Tibial nerve (tissue), 4 donors: ENCODE data around the gene STAC. TPM values are rescaled to one million over a fixed set of nuclear protein-coding genes. Genes with fewer than 3 reads are reported as not detected.

ENCODE experiments used
- DNase-seq, 2 donors: peaks; one replicate each; pipeline ENCODE4 v3.0.0-alpha.2; 2019; ENCODE audit warnings: low spot score in 2 of 2
- H3K27ac ChIP-seq, 4 donors: fragments of 200-600 bp; sonication (generic) in 3 of 4; one replicate each; pipeline ENCODE4 v1.5.1; 2017 to 2019; ENCODE audit warnings: mild to moderate bottlenecking in 1 of 4
- H3K27me3 ChIP-seq, 2 donors: fragments of 200-600 bp; sonication (generic) in 1 of 2; one replicate each; pipeline versions ENCODE4 v1.5.1 to v1.6.0; 2017 to 2019
- H3K36me3 ChIP-seq, 3 donors: fragments of 200-600 bp; sonication (generic); one replicate each; pipeline ENCODE4 v1.5.1; 2018 to 2019
- H3K4me1 ChIP-seq, 4 donors: fragments of 200-600 bp; sonication (generic) in 3 of 4; one replicate each; pipeline ENCODE4 v1.5.1; 2017 to 2019
- H3K4me3 ChIP-seq, 4 donors: fragments of 200-600 bp; sonication (generic) in 3 of 4; one replicate each; pipeline ENCODE4 v1.5.1; 2017 to 2019; ENCODE audit warnings: mild to moderate bottlenecking in 1 of 4, moderate library complexity in 1 of 4
- H3K9me3 ChIP-seq, 4 donors: fragments of 200-600 bp; sonication (generic) in 3 of 4; one replicate each; pipeline ENCODE4 v1.5.1; 2017 to 2019
- CTCF ChIP-seq, 5 experiments: fragments of 200-600 bp in 3 of 5; fragments of 450-650 bp in 2 of 5; sonication (generic) in 3 of 5; IDR thresholded peaks; one replicate each; pipeline ENCODE4 v1.5.1; 2016 to 2019; ENCODE audit warnings: antibody characterized with exemption in 5 of 5, mild to moderate bottlenecking in 3 of 5, moderate library complexity in 2 of 5
- EP300 ChIP-seq, 2 donors: sonication (generic); formaldehyde crosslinking; IDR thresholded peaks; one replicate each; pipeline ENCODE4 v1.6.1; 2017; ENCODE audit warnings: antibody characterized with exemption in 2 of 2, mild to moderate bottlenecking in 1 of 2
- POLR2A ChIP-seq, 2 donors: fragments of 450-650 bp; IDR thresholded peaks; one replicate each; pipeline ENCODE4 v1.6.1; 2017; ENCODE audit warnings: antibody characterized with exemption in 2 of 2, mild to moderate bottlenecking in 2 of 2, moderate library complexity in 2 of 2
- WGBS, 2 donors: methylation state at CpG; one replicate each; pipeline ENCODE4 v1.1.5; 2018; 5-methylcytosine and 5-hydroxymethylcytosine counted together
- total RNA-seq, 4 donors: library from RNA; depleted of rRNA; stranded (reverse); fragments of >200 nt; gene quantifications; one replicate each; pipeline ENCODE4 v1.1.0, GENCODE V29; 2016

The STAC gene
- total RNA-seq, 4 donors from 2014 or later = 2.4 to 4.2 (median 3.7) TPM

DNA sequence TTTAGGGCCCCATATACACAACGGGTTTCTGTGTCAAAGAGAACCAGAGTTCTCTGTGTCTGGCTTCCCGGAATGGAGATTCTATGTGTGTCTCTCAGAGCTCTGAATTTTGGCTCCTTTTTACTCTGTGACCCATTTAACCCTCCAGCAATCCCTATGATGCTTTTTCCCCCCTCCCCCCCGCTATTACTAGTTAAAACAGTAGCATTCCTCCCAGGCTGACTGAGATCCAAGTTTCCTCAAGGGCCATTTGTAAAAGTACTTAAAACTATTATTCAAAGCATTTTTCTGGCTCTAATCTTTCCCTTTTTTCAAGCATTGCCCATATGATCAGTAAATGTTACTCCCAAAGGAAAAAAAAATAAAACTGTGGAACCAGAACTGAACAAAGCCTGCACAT lies 6.6 kb upstream of the STAC start:
- H3K36me3 ChIP-seq = no peaks in the 10 kb centered on the region
- H3K4me1 ChIP-seq = no peaks in the 10 kb centered on the region
- no peak for DNase-seq
- WGBS, 2 donors = 43 to 45% methylated on average over 3 of the region's 3 CpGs
- no peak overlapping the region for H3K4me3 ChIP-seq
- H3K27me3 ChIP-seq = no peaks in the 10 kb centered on the region
- H3K9me3 ChIP-seq = no peaks in the 10 kb centered on the region
- no peak overlapping the region for H3K27ac ChIP-seq
- TF ChIP-seq CTCF (IDR thresholded peaks at IDR 0.05) (no peak), POLR2A (IDR thresholded peaks at IDR 0.05) (no peak), EP300 (IDR thresholded peaks at IDR 0.05) (no peak)

DNA sequence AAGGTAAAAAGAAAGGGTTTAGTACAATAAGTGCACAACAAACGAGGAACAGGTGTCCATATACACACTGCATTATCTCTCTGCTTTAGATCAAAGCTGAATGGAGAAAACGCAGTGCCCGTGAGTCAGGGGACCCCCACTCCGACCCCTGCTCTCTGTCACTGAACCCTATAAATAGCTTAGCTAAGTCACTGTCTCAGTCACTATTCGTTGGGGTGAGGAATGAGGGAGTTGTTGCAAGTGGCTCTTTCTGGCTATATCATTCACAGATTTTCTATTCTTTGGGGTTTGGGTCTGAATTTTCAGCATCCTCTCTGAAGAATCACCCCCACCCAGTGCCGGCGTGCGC lies 458 bp upstream of the STAC start:
- H3K9me3 ChIP-seq = no peaks in the 10 kb centered on the region
- TF ChIP-seq POLR2A (IDR thresholded peaks at IDR 0.05) = no peak
- no peak for TF ChIP-seq CTCF (IDR thresholded peaks at IDR 0.05)
- TF ChIP-seq EP300 (IDR thresholded peaks at IDR 0.05) = no peak
- DNase-seq = no peak
- H3K4me3 ChIP-seq = peak overlapping the region in 3 of 4 donors; percentile 30 to 59 (median 39)
- peaks cover 0 to 10% of the 10 kb centered on the region in 2 donors for H3K27me3 ChIP-seq
- H3K4me1 ChIP-seq = peaks cover 0 to 15% (median 0%) of the 10 kb centered on the region in 4 donors
- H3K27ac ChIP-seq = no peak overlapping the region
- no peaks in the 10 kb centered on the region for H3K36me3 ChIP-seq
- WGBS, 2 donors = 14 to 21% methylated on average over 8 of the region's 8 CpGs

DNA sequence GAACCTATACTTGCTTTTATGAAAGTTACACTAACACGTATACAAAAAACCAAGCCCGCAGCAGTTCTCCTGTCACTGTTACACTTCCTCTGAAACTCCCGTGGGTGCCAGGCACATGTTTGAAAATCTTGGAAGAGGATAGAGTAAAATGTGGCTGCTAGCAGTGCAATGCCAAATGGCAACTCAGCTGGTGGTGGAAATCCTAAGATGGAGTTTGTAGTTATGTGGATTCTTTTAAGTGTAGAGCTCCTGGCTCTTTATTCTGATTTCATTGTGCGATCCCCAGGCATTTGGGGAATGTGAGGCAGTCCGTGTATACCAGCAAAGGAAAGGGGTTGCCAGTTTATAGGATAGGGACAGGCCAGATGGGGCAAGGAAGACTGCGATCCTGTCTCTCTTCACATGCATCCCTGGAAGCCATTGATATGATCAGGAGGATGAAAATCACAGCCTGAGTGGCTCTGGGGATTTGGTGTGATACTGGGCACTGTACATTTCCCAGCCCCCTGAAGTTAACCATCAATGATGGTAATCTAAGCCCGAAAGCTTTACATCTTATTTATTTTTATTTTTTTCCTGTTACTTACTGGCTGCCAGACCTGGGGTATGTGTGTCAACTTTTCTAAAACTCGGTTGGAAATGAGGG lies 1.1 kb downstream of the STAC start:
- Histone ChIP-seq H3K36me3 (no peaks in the 10 kb centered on the region), H3K4me1 (peaks cover 0 to 15% (median 0%) of the 10 kb centered on the region in 4 donors), H3K27me3 (peaks cover 0 to 10% of the 10 kb centered on the region in 2 donors), H3K27ac (no peak overlapping the region), H3K9me3 (no peaks in the 10 kb centered on the region), H3K4me3 (peak overlapping the region in 2 of 4 donors; percentile 20 to 59)
- no peak for DNase-seq
- TF ChIP-seq POLR2A (IDR thresholded peaks at IDR 0.05) = no peak
- TF ChIP-seq CTCF (IDR thresholded peaks at IDR 0.05) = no peak
- no peak for TF ChIP-seq EP300 (IDR thresholded peaks at IDR 0.05)
- WGBS, 2 donors = 52 to 57% methylated on average over 8 of the region's 8 CpGs

DNA sequence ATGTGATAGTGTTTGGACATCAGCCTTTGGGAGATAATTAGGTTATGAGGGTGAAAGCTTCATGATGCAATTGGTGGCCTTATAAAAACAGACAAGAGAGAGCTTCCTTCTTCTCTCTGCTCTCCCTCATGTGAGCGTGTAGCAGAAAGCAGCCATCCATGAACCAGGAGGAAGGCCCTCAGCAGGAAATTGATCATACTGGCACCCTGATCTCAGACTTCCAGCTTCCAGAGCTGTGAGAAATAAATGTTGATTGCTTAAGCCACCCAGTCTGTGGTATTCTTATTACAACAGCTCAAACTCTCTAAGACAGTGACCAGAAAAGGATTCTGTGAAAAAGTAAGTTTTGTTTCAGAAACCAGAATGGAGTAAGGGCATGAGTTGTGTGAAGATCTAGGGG lies 13.3 kb downstream of the STAC start:
- Histone ChIP-seq H3K4me1 (no peaks in the 10 kb centered on the region), H3K27ac (no peak overlapping the region), H3K4me3 (no peak overlapping the region), H3K27me3 (no peaks in the 10 kb centered on the region), H3K9me3 (no peaks in the 10 kb centered on the region), H3K36me3 (no peaks in the 10 kb centered on the region)
- TF ChIP-seq EP300 (IDR thresholded peaks at IDR 0.05) (no peak), POLR2A (IDR thresholded peaks at IDR 0.05) (no peak), CTCF (IDR thresholded peaks at IDR 0.05) (no peak)
- DNase-seq = no peak
- 75 to 86% methylated on average over 1 of the region's 1 CpG for WGBS, 2 donors

DNA sequence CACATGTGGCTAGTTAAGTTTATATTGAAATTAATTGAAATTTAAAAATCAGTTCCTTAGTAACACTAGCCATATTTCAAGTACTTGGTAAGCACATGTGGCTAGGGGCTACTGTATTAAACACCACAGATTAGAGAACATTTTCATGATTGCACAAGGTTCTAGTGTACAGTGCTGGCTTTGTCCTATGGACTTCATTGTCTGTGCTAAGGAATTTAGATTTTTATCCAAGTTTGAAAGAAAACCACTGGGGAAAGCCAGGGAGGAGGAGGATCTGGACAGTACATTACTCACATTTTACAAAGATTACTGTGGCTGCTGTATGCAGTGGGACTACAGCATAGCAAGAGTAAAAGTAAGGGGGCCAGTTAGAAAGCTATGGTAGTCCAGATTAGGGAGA lies 13.9 kb downstream of the STAC start:
- H3K36me3 ChIP-seq = no peaks in the 10 kb centered on the region
- H3K27me3 ChIP-seq = no peaks in the 10 kb centered on the region
- TF ChIP-seq POLR2A (IDR thresholded peaks at IDR 0.05) (no peak), EP300 (IDR thresholded peaks at IDR 0.05) (no peak), CTCF (IDR thresholded peaks at IDR 0.05) (no peak)
- no peaks in the 10 kb centered on the region for H3K9me3 ChIP-seq
- no peak overlapping the region for H3K4me3 ChIP-seq
- no peaks in the 10 kb centered on the region for H3K4me1 ChIP-seq
- no peak overlapping the region for H3K27ac ChIP-seq
- no peak for DNase-seq
